Measurements from ENCODE around the gene NEMP1.

The NEMP1 gene

DNA sequence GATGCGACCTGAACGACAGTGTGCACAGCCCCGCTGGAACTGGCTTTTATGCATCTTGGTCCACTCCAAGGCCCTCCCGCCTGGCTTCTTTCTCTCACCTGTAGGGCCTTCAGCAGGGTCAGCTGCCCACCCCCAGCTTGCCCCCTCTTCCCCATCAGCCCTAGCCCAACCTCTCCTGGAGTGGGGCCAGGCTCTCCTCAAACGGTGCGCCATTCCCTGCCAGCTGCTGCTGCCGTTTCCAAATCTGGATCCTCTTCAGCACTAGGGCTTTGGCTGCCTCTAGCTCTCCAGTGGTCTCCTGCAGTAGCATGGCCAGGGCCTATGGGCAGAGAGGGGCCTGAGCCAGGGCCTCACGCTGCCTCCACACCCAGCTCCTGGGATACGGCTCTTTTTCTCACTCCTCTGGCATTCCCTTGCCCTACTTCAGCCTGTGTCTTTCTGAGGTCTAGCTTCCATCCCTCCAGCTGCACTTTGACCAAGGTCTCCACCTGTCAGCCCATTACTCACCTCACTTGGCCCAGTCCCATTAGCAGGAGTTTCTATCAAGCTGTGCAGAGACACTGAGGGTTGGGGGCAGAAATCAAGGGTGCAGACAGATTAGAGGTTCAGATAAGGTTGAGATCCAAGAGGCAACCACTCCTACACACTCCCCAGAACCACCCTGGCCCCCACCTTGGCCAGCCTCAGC is 27.6 kb upstream of the NEMP1 start:
- no peak for DNase-seq

DNA sequence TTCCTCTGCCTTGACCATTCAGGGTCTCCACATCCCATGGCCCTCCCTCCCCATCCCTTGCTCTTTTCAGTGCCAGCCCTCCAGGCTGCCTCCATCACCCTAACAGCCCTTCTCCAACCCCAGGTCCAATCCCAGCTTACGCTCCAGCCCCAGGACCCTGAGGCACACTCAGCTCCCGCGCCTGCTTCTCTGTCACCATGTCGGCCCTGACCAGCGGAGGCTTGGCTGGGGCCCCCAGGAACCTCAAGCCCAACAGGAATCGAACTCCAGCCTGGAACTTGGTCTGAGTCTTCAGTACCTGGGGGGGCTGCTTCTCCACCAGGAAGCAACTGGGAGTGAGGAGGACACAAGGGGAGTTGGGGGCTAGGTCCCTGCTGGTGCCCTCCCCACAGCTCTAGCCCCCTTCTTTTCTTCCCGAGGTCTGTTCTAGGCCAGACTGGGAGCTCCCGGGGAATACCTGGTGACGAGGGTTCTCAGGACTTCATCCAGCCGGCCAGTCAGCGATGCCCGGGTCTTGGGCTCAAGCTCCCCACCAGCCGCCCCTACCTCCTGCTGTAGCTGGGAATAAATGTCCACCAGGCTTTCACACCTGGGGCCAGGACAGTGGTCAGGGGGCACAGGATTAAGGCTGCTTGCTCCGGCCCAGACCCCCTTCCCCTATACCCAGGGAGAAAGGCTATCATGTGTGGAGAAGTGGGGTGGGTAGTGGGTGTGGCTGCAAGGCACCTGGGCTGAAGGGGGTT is 26.6 kb upstream of the NEMP1 start:
- DNase-seq = no peak

DNA sequence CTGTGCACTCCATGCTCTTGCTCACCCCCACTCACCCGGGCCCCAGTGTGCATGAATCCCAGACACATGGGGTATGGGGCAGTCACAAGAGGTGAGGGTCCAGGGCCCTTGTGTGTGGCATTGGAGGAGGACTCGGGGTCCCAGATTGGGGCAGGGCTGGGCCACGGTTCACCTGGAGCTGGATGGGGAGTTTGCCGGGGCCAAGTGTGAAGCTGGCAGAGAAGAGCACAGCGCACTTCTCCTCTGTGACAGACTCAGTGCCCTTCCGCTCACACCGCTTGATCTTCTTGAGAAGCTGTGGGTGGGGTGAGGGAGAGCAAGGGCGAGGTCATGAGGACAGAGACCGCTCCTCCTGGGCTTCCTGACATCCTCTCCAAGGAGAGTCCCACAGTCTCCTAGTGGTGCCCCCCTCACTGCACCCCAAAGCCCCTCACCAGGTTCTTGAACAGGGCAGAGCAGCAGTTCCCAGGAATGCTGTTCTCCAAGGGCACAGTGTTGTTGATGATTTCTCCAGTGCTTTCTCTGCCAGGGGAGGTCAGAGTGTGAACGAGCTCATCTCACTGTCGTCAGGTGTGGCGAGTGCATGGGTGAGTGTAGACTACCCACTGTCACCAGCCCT is 25.8 kb upstream of the NEMP1 start:
- no peak for DNase-seq

DNA sequence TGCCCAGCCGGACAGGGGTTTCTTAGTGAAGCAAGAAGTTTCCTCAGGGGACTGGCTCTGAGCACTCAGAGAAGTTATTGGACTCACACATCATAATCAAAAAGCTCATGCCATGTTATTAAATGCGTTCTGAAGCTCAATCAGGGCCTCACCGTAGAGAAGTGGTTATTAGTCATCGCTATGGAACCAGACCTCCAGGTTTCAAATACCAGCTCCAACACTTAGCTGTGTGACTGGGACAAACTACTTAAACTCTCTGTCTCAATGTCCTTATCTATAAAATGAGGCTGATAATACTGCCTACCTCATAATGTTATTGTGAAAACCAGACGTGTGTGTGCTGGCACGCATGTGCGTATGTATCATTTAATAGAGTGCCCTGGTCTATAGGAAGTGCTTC is 25.3 kb upstream of the NEMP1 start:
- DNase-seq = no peak

DNA sequence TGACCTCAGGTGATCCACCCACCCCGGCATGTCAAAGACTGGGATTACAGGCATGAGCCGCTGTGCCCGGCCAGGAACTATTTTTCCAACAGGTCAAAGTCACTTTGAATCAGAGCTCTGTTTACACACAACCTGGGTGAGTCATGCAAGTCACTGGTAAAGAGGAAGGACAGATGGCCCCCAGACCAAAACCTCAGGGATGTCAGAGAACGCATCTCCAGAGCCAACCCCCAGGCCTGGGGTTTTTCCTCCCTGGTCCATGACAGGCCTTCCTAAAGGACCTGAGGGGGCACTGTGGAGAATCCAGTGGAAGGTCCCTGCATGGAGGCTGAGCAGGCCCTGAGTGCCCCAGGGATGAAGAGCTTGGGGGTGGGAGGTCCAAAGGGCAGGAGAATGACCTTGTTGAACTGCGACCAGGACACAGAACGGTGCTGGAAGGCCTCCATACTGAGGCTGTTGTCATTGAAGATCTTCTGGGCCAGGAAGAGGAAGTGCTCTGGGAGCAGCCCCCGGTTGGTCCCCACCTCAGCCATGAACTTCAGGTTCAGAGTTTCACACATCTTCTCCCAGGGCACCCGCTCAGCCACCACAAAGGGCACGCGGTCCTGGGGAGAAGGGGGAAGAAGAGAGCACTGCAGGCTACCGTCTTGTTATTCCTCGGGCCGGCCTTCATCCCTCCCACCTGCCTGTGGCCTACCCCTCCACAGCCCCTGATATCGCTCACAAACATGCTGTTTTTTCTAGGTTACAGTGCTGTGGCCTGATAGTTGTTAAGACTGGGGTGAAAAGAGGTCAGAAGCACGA is 23.5 kb upstream of the NEMP1 start:
- peak; percentile 39 to 51 (median 46) for DNase-seq

GRCh38 chr12:57099766-57100165 is 21.2 kb upstream of the NEMP1 start:
- DNase-seq = no peak

- peak; percentile 67 to 81 (median 79) for DNase-seq
Observed at GRCh38 chr12:57099047-57099714, 20.6 kb upstream of the NEMP1 start.

DNA sequence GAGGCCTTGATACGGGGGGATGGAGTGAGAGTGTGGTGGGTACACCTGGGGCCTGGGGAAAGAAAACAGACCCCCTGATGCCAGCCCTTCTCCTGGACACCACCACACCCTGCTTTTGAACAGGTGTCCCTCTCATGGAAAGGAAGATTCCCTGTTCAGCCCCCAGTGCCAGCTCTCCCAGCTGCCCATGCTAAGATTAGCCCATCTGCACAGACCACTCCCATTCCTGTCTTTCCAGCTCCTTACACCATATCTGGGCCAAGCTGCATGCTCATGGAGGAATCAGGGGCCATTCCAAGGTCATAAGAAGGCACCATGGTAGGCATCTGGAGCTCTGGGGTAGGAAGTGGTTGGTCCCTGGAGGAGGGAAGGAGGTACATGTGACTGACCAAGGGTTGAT is 20.0 kb upstream of the NEMP1 start:
- DNase-seq = no peak

DNA sequence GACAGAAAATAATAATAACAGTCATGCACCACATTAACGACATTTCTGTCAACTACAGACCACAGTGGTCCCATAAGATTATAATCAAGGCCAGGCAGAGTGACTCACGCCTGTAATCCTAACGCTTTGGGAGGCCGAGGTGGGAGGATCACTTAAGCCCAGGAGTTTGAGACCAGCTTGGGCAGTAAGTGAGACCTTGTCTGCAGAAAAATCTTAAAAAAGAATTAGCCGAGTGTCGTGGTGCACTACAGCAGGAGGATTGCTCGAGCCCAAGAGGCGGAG is 18.9 kb upstream of the NEMP1 start:
- no peak for DNase-seq

DNA sequence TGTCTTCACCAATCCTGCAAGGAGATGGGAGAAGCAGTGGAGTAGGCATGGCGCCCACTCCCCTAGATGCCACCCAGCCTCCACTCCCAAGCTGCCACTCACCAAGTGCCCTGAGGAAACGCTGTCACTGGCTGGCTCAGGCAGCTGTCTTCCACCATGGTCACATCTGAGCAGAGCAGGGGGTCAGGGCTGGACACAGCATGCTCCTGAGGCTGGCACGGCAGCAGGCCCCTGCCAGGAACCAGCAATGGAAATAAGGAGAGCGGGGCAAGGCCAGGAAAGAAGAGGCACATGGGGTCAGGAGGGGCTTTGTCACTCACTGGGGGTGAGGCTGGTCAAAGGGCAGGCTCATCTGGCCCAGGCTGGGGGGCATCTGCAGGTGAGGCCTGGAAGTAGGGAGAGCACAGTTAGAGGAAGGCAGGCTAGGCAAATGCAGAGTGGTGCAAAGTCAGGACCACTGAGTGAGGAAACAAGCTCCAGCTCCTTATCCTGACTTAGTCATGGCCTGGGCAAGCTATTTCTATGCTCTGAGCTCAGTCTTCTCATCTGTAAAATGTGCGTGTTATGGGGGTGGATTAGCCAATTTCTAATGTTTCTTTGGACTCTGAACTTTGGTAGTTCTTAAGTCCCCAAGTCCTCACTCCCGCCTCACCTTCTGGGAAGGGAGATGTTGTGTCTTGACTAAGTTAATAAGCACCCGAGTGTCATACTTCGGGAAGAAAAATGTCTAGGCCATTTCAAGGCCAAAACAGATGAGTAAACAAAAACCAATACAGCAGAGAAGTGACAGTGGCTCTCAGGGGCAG is 18.4 kb upstream of the NEMP1 start:
- DNase-seq = no peak

- peak in 1 of 3 donors; percentile 36 for DNase-seq
Observed at GRCh38 chr12:57096099-57096572, 17.5 kb upstream of the NEMP1 start.

- no peak for DNase-seq
Observed at GRCh38 chr12:57095440-57095839, 16.8 kb upstream of the NEMP1 start.

DNA sequence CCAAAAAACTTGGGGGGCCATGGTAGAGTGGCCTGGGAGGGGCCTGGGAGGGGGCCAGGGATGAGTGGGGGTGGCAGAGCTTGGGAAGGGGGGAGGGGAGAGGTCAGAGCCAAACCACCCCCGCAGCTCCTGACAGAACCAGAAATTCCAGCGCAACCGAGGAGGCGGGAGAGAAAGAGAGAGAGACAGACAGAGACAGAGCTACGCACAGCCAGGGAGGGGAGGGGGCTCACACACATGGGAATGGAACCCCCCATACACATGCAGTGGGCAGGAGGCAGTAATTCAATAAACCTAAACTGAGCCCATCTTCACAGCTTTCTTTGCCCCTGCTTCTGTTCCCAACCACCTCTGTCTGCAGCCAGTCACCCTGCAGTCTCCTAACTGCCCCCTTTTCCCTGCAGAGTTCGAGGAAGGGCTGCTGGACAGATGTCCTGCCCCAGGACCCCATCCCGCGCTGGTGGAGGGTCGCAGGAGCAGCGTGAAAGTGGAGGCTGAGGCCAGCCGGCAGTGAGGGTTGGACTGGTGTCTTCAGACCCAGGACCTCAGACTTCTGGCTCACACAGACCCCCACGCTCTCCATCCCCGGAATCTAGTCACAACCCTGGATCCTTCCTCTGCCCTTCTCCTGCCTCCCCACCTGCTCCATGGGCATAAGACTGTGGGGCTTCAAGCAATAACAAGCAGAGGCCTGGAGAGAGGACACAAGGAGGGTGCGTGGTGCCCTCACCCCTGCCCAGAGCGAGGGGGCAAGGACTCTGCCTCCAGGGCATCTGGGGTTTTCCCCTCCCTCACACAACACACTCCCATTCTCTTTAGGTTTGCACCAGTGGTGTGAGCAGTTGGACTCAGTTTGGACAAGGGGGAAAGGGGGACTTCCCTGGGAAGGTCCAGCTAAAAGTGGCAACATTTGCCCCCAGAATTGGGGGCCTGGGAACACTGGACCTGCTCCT is 15.9 kb upstream of the NEMP1 start:
- DNase-seq = no peak

DNA sequence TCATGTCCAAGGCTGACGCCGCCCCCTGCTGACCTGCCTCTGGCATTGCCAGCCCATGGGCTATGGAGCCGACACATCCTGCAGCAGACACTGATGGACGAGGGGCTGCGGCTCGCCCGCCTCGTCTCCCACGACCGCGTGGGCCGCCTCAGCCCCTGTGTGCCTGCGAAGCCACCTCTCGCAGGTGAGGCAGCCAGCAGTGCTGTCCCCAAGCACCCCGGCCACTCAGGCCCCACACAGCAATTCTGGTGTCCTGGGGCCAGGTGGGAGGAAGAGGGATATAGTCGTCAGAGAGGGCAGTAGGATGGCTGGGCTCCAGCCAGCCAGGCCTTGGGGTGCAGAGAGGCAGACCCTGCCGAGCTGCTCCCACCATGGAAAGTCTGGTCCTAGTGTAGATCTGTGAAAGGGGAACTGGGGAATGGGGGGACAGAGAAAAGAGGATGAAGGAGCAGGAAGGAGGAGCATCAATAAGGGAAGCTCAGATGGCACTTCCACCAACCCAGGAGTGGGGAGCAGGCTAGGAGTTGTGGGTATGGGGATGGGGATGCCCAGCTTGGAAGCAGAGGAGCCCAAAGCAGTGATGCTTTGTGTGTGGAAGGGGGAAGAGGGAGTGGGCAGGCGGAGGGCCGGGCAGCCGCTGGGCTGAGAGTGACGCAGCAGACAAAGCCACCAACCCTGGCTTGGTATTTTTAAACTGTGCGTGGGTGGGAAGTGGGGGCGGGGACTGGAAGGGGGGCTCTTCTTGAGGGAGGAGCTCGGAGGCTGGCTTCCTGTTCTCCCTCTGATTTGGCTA is 15.0 kb upstream of the NEMP1 start:
- peak; percentile 84 to 94 (median 91) for DNase-seq

GRCh38 chr12:57092876-57093414 is 14.4 kb upstream of the NEMP1 start:
- no peak for DNase-seq

GRCh38 chr12:57092529-57092862 is 13.9 kb upstream of the NEMP1 start:
- no peak for DNase-seq

GRCh38 chr12:57091638-57092528 is 13.3 kb upstream of the NEMP1 start:
- no peak for DNase-seq

- DNase-seq = no peak
Observed at GRCh38 chr12:57090924-57091637, 12.5 kb upstream of the NEMP1 start.
